ENCODE data around the gene ARHGEF26.

The ARHGEF26 gene

GRCh38 chr3:154119951-154120350 is 1.2 kb upstream of the ARHGEF26 start:
- no peak for DNase-seq
- ATAC-seq, result no peak

- ATAC-seq, result peak; percentile 42
- peak; percentile 14 for DNase-seq
Measured at GRCh38 chr3:154121701-154122551, 736 bp downstream of the ARHGEF26 start.

- DNase-seq, result no peak
- ATAC-seq, result no peak
Measured at GRCh38 chr3:154122552-154122911, 1.3 kb downstream of the ARHGEF26 start.

DNA sequence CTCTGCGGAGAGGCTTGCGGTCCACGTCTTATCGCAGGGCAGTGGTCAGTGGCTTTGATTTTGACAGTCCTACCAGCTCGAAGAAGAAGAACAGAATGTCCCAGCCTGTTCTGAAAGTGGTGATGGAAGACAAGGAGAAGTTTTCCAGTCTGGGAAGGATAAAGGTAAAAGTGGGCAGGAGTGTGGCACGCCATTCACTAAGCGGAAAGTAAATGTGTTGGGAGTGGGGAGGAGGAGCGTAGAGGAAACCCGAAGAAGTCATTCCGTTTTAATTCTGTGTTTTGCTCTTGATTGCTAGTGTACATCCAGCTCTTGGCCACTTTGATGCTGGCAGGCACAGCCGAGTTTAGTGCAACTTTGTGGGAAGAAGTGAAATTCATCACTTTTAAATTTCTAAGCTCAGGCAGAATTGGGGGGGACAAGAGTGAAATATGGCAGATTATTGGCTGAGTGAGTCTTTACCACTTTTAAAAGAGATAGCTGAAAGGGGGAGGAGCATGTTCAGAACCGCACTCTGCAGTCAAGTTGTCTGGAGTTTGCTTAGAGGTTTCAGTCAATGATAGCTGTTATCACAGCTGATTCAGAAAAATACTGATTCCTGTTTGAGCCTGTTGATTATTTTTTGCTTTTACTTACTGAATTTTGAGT is 1.8 kb downstream of the ARHGEF26 start:
- no peak for DNase-seq
- ATAC-seq, result no peak

DNA sequence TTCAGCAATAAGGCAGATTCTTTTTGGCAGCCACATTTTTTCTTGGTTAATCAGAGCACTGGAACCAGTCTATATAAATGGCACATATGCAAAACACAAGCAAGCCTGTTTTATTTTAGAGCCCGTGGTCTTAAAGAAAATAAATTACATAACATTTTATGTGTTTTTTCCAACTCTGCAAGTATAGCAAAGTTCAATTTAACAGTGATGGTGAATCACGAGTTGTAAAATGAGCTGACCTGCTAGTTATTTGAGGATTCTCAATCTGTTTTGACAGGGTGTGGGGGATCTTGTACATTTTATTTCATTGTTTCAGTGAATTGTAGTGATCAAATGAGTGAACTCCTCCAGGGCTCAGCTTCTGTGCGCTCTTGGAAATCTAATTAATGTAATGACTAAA is 2.7 kb downstream of the ARHGEF26 start:
- no peak for DNase-seq
- ATAC-seq, result no peak

DNA sequence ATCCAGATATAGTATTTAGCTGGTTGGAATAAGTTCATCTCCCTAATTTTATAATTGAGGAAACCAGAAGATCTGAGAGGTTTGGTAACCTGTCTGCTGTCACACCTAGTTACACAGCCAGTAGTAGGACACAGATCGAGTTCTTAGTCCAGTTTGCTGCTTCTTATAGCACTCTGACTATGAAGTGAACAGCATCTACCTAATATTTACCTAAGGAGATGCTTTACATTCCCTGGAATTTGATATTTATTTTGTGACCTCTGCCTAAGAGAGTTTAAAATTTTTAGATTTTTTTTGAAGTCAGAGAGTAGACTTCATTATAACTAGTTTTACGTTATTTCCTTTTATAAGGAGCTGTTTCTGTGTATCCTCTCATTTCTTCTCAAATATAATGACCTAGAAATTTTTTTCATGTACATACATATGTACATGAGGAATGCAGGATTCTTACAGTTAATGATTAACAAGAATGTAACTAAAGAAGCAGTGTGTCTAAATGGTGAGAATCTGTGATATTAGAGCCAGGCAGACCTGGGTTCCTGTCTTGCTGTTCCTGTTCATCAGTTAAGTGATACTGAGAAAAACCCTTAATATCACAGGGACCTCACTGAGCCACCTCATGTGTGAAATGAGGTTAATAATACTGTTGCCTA is 4.3 kb downstream of the ARHGEF26 start:
- ATAC-seq (no peak), DNase-seq (no peak)

- ATAC-seq, result no peak
- no peak for DNase-seq
Measured at GRCh38 chr3:154126651-154127050, 5.5 kb downstream of the ARHGEF26 start.

DNA sequence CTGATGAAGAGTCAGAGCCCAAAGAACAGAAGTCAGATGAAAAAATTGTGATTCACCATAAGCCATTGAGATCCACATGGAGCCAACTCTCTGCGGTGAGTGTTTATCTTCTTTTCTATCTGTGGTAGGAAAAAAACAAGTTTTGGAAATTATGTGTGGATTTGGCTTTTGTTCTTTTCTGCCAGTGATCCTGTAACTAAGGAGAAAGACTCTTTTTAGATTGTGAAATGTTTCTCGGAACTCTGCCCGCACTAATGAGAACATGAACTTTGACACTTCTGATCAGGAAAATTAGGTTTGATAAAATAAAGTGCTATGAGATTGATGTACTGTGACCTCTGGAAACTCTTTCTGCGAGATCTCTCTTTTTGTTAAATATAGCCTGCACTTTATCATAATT is 8.4 kb downstream of the ARHGEF26 start:
- DNase-seq (no peak), ATAC-seq (no peak)

GRCh38 chr3:154130540-154130939 is 9.3 kb downstream of the ARHGEF26 start:
- DNase-seq (no peak), ATAC-seq (no peak)

GRCh38 chr3:154131830-154132229 is 10.6 kb downstream of the ARHGEF26 start:
- no peak for ATAC-seq

DNA sequence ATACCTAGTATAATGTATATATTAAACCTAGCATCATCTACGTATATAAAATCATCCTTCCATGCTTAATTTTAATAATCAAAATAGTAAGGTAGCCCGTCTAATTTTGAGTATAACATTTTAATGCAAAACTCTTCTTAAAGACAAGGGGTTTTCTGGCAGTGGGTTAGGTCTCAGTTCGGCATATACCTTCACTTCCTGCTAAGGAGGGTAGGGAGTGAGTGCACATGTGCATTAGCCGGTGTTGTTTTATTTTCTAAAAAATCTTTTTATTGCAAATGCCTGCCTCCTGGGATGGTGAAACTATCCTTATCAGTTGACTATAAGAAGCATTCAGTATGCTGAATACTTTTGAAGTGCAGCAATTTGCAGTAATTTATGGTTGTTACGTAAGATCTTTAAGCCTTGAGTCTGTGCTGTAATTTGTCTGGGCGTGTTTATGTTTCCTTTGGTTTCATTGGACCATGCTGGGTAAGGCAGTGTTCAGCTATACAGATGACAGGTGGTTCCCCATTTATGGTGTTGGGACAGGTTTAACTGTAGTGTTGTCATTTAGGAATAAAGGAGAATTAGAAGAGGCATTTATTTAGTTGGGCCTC is 11.7 kb downstream of the ARHGEF26 start:
- ATAC-seq (no peak), DNase-seq (no peak)

More at GRCh38 chr3:154131830-154132229, 10.6 kb downstream of the ARHGEF26 start:
- no peak for DNase-seq

DNA sequence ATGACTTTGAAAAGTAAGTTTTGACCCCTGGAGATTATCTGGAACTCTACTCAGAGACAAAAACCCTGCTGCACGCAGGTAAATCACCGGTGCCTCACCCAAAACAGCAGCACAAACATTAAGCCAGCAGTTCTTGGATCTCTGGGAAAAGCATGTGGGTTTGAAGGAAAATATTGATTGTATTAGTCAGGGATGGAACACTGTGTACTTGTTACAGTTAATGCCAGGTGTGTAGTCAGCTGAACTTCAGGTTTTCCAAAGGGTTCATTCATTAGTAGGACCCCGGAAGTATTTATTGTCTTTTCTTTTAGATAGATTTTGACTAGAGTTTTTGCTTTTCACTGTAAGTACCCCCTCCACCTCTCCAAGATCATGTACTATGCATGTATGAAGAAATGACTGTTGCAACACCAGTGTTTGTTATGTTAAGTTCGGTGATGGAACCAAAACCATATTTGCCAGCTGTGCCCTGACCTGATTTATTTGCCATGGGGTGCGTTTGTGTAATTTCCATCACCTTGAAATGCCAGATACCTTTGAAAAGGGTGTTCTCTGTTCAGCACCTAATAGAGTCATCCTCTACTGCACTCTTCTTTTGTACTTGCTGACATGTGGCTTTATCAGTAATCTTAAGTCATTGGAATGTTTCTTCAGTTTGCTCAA is 14.5 kb downstream of the ARHGEF26 start:
- no peak for ATAC-seq

DNA sequence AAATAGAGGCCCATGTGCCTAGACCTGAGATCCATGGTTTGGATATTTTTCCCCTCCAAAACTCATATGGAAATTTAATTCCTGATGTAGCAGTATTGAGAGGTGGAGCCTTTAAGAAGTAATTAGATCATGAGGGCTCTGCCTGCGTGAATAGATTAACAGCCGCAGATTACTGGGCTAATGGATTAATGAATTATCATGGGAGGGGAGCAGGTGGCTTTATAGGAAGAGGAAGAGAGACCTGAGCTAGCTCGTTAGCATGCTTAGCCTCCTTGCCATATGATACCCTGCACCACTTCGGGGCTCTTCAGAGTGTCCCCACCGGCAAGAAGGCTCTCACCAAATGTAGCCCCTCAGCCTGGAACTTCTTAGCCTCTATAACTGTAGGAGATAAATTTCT is 15.8 kb downstream of the ARHGEF26 start:
- no peak for ATAC-seq
- DNase-seq, result no peak

More for the DNA sequence above, 14.5 kb downstream of the ARHGEF26 start:
- DNase-seq, result no peak

- DNase-seq, result no peak
- no peak for ATAC-seq
Measured at GRCh38 chr3:154139996-154140436, 18.8 kb downstream of the ARHGEF26 start.

- no peak for ATAC-seq
- DNase-seq, result no peak
Measured at GRCh38 chr3:154142608-154143007, 21.4 kb downstream of the ARHGEF26 start.

DNA sequence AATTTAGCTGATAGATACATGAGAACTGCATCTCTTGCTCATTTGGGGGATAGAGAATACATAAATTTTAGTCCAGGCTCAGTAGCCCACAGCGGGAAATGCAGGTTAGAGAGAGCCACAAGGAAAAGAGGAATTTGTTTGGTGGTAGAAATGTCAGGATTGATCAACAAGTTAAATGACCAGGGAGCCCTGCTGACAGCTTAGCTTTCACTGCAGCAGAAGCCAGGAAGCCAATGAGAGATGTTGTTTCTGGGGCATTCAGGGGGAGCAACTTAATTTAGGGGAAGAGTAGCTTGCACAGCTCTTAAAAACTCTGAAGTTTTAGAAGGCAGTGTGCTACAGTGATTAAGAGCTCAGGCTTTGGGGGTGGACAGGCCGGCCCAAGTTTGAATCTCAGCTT is 22.7 kb downstream of the ARHGEF26 start:
- no peak for DNase-seq
- ATAC-seq, result no peak

- ATAC-seq (no peak), DNase-seq (no peak)
Measured at GRCh38 chr3:154144825-154145465, 23.8 kb downstream of the ARHGEF26 start.

GRCh38 chr3:154148541-154148940 is 27.4 kb downstream of the ARHGEF26 start:
- ATAC-seq, result no peak
- DNase-seq, result no peak

- no peak for ATAC-seq
- DNase-seq, result no peak
Measured at GRCh38 chr3:154149286-154149685, 28.1 kb downstream of the ARHGEF26 start.

DNA sequence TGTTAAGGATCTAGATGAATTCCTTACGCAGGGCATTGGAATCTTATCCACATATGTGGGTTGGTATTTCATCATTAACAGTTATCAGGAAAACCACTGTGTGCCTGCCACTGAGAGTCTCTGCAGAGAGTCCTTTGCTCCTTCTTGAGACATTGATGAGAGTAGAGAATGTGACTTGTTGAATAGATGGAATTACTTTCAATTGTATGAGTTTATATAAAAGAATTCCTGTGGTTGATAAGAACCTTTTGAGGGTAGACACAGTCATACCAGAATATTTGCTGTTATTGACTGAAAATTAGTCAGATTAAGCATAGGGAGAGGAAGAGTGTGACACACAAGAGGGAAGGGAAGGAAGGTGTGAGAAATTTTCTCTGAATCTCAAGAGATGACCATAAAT is 30.8 kb downstream of the ARHGEF26 start:
- DNase-seq (no peak), ATAC-seq (no peak)

GRCh38 chr3:154152741-154153140 is 31.6 kb downstream of the ARHGEF26 start:
- DNase-seq (no peak), ATAC-seq (no peak)

GRCh38 chr3:154156530-154156929 is 35.3 kb downstream of the ARHGEF26 start:
- no peak for DNase-seq
- no peak for ATAC-seq
